SK-N-SH treated with all-trans-retinoic acid at 6 μM for 48 hours (cell line): ENCODE data around the gene OR51A2.

Experiments used
- ARNTL ChIP-seq: fragments of 450-650 bp; formaldehyde crosslinking; IDR thresholded peaks from 2 replicates; pipeline ENCODE4 v1.5.0; 2020; ENCODE audit warnings: low read depth, mild to moderate bottlenecking, moderate library complexity, borderline replicate concordance
- PPARA ChIP-seq: fragments of 250-450 bp; sonication (Bioruptor Pico); IDR thresholded peaks from 2 replicates; pipeline ENCODE4 v1.5.0; 2020; ENCODE audit warnings: mild to moderate bottlenecking, borderline replicate concordance
- TCF4 ChIP-seq: fragments of 250-450 bp; sonication (Bioruptor Pico); IDR thresholded peaks from 2 replicates; pipeline ENCODE4 v1.8.0; 2021; ENCODE audit warnings: mild to moderate bottlenecking, moderate library complexity, borderline replicate concordance
- ZFP3 ChIP-seq: fragments of 250-450 bp; sonication (Bioruptor Pico); IDR thresholded peaks from 2 replicates; pipeline ENCODE4 v1.5.0; 2020; ENCODE audit warnings: mild to moderate bottlenecking, moderate library complexity
- ZNF8 ChIP-seq: fragments of 450-650 bp; formaldehyde crosslinking; IDR thresholded peaks from 2 replicates; pipeline ENCODE4 v1.5.0; 2020; ENCODE audit warnings: mild to moderate bottlenecking, moderate library complexity
- TF ChIP-seq, protein P1 (sequence below): fragments of 250-450 bp; sonication (Bioruptor Pico); IDR thresholded peaks from 2 replicates; pipeline ENCODE4 v1.5.1; 2021; ENCODE audit warnings: mild to moderate bottlenecking, moderate library complexity
- TF ChIP-seq, protein P2 (sequence below): fragments of 250-450 bp; sonication (Bioruptor Pico); IDR thresholded peaks from 2 replicates; pipeline ENCODE4 v1.8.0; 2020; ENCODE audit warnings: mild to moderate bottlenecking, moderate library complexity, borderline replicate concordance

DNA sequence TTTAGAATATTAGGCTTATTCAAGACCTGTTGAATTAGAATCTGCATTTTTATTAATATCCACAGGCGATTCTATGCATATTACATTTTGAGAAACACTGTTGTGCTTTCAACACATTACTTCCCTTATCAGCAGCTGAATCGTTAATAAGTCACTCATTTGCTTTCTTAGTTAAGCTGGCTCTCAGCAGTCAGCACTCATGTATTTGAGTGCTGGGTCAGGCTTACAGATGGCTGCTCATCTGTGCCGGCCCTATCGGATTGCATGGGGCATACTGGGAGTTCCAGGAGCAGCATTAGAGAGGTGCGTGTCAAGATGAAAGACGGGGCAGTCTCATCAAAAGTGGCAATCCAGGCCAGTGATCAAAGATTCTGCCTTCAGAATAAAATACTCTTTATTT is 28.3 kb upstream of the OR51A2 start:
- TF ChIP-seq, protein P1, sequence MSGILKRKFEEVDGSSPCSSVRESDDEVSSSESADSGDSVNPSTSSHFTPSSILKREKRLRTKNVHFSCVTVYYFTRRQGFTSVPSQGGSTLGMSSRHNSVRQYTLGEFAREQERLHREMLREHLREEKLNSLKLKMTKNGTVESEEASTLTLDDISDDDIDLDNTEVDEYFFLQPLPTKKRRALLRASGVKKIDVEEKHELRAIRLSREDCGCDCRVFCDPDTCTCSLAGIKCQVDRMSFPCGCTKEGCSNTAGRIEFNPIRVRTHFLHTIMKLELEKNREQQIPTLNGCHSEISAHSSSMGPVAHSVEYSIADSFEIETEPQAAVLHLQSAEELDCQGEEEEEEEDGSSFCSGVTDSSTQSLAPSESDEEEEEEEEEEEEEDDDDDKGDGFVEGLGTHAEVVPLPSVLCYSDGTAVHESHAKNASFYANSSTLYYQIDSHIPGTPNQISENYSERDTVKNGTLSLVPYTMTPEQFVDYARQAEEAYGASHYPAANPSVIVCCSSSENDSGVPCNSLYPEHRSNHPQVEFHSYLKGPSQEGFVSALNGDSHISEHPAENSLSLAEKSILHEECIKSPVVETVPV (CRISPR knock-in tag): no peak
- TF ChIP-seq TCF4 (CRISPR knock-in tag): no peak
- no peak for TF ChIP-seq ZNF8 (CRISPR knock-in tag)
- TF ChIP-seq, protein P2, sequence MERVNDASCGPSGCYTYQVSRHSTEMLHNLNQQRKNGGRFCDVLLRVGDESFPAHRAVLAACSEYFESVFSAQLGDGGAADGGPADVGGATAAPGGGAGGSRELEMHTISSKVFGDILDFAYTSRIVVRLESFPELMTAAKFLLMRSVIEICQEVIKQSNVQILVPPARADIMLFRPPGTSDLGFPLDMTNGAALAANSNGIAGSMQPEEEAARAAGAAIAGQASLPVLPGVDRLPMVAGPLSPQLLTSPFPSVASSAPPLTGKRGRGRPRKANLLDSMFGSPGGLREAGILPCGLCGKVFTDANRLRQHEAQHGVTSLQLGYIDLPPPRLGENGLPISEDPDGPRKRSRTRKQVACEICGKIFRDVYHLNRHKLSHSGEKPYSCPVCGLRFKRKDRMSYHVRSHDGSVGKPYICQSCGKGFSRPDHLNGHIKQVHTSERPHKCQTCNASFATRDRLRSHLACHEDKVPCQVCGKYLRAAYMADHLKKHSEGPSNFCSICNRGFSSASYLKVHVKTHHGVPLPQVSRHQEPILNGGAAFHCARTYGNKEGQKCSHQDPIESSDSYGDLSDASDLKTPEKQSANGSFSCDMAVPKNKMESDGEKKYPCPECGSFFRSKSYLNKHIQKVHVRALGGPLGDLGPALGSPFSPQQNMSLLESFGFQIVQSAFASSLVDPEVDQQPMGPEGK (CRISPR knock-in tag): no peak
- no peak for TF ChIP-seq PPARA
- TF ChIP-seq ZFP3: no peak
- no peak for TF ChIP-seq ARNTL
